NCI-H748 (cell line): Measurements from ENCODE around the gene ZBED1.
"Not testable (repeated sequence)": the region's sequence is repeated elsewhere in the genome, so short reads cannot be mapped to it uniquely, and the experiment has no call there.

Source experiments
- DNase-seq: peaks from one replicate; lab custom pipeline; 2025; ENCODE audit not compliant: unreplicated experiment; lab: John Stamatoyannopoulos, UW

Gene ZBED1

DNA sequence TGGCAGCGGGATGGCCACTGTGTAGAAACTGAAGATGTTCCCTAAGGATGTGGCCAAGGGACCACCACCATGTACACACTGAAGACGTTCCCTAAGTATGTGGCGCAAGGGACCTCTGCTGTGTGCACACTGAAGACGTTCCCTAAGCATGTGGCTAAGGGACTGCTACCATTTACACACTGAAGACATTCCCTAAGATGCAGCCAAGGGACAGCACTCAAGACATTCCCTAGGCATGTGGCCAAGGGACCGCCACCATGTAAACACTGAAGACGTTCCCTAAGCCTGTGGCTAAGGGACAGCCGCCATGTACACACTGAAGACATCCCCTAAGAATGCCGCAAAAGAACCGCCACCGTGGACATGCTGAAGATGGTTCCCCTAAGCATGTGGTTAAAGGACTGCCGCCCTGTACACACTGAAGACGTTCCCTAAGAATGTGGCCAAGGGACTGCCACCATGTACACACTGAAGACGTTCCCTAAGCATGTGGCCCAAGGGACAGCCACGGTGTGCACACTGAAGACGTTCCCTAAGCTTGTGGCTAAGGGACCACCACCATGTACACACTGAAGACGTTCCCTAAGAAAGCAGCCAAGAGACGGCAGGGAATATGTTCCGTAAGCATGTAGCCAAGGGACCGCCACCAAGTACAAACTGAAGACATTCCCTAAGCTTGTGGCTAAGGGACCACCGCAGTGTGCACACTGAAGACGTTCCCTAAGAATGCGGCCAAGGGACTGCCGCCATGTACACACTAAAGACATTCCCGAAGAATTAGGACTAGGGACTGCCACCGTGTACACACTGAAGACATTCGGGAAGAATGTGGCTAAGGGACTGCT is 43.3 kb downstream of the ZBED1 start:
- no peak for DNase-seq

DNA sequence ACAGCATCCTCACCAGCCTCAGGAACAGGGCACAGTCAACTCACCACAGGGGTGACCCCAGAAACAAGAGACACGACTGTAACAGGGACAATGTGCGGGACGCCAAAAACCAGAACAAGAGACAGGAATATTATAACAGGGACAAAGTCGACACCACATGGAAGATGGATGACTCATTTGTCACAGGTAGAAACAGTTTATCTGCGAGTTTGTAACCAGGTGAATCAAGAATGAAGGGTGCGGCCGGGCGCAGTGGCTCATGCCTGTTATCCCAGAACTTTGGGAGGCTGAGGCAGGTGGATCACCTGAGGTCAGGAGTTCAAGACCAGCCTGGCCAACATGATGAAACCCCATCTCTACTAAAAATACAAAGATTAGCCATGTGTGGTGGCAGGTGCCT is 44.7 kb downstream of the ZBED1 start:
- not testable (repeated sequence) for DNase-seq

DNA sequence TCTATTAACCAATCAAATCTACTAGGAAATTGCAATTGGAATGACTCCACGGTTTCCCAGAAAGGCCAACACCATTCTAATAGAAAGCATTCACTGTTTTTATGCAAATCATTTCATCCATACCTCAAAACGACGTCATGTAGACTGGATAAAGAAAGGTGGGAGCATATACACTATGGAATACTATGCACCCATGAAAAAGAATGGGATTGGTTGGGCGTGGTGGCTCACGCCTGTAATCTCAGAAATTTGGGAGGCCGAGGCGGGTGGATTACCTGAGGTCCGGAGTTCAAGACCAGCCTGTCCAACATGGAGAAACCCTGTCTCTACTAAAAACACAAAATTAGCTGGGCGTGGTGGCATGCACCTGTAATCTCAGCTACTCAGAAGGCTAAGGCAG is 46.2 kb downstream of the ZBED1 start:
- not testable (repeated sequence) for DNase-seq

DNA sequence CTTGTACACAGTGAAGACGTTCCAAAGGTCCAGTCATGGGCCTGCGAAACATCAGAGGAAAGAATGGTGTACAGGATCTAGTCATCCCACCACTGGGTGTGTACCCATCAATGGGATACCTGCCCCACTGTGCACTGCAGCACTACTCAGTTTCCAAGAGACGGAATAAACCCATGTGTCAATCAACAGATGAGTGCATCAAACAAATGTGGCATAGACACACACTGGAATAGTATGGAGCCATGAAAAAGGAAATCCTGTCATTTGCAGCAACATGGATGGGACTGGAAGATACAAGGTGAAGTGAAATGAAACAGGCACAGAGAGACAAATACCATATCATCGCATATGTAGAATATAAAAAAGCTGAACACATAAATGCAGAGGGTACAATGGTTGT is 48.0 kb downstream of the ZBED1 start:
- no peak for DNase-seq

DNA sequence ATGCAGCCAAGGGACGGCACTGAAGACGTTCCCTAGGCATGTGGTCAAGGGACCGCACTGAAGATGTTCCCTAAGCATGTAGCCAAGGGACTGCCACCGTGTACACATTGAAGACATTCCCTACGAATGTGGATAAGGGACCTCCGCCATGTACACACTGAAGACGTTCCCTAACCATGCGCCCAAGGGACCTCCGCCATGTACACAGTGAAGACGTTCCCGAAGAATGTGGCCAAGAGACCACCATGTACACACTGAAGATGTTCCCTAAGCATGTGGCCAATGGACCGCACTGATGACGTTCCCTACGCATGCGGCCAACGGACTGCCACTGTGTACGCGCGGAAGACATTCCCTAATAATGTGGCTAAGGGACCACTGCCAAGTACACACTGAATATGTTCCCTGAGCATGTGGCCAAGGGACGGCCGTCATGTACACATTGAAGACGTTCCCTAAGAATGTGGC is 48.4 kb downstream of the ZBED1 start:
- no peak for DNase-seq

DNA sequence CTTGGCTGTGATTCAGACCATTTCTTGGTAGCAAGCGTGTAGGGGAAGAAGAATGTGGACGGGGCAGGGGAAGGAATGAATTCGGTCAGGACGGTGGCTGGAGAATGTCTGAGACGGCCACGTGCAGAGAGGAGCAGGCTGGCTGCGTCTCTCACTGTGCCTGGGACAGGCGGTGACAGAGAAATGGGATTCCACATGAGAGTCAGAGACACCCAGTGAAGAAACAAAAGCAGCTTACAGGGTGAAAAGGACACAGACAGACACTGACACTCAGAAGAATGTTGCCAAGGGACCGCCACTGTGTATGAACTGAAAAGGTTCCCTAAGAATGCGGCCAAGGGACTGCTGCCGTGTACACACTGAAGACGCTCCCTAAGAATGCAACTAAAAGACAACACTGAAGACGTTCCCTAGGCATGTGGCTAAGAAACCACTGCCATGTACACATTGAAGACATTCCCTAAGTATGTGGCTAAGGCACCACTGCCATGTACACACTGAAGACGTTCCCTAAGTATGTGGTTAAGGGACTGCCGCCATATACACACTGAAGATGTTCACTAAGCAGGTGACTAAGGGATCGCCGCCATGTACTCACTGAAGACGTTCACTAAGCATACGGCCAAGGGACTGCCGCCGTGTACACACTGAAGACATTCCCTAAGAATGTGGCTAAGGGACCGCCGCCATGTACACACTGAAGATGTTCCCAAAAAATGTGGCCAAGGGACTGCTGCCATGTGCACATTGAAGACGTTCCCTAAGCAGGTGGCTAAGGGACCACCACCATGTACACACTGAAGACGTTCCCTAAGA is 49.1 kb downstream of the ZBED1 start:
- no peak for DNase-seq

DNA sequence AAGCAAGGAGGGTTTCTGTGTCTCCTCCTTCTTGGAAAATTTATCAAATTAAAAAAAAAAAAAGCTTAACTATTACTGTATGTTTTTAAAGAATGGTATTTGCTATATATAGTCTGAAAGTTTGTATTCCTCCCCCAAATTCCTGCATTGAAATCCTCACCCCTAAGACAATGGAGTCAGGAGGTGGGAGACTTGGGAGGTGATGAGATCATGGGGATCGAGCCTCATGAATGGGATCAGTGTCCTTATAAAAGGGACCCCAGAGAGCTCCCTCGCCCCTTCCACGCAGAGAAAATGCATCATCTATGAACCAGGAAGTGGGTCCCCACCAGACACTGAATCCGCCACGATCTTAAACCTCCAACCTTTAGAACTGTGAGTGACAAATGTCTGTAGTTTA is 50.1 kb downstream of the ZBED1 start:
- DNase-seq = no peak

DNA sequence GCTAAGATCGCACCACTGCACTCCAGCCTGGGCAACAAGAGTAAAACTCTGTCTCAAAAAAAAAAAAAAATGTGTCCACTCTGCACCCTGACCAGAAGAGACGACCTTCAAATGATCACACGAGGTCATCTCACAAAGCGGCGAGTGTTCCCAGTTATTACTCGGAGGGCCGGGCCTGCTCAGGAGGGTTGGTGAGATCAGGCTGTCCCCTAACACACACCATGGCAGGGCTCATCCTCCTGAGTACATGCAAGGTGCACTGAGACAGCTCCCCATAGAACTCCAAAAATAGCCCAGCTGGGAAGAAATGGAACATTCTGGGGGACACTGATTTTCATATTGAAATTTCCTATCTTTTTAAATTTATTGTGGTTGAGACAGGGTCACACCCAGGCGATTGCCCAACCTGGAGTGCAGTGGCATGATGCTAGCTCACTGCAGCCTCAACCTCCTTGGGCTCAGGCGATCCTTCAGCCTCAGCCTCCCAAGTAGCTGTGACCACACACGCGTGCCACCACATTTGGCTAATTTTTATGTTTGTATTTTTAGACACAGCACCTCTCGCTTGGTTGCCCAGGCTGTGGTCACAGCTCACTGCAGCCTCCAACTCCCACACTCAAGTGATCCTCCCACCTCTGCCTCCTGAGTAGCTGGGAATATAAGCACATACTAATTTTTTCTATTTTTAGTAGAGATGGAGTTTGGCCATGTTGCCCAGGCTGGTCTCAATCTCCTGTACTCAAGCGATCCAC is 51.5 kb downstream of the ZBED1 start:
- no peak for DNase-seq

DNA sequence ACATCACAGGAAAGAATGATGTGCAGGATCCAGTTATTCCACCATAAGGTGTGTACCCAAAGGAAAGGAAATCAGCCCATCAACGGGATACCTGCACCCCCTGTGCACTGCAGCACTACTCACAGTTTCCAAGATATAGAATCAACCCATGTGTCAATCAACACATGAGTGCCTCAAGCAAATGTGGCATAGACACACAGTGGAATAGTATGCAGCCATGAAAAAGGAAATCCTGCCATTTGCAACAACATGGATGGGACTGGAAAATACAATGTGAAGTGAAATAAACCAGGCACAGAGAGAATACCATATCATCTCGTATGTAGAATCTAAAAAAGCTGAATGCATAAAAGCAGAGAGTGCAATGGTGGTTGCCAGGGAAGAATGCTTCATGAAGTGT is 53.3 kb downstream of the ZBED1 start:
- DNase-seq = no peak

DNA sequence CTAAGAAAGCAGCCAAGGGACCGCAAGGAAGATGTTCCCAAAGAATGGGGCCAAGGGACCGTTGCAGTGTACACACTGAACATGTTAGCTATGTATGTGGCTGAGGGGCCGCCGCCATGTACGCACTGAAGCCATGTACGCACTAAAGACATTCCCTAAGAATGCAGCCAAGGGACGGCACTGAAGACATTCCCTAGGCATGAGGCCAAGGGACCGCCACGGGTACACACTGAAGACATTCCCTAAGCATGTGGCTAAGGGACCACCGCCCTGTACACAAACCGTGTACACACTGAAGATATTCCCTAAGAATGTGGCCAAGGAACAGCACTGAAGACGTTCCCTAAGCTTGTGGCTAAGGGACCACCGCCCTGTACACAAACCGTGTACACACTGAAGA is 54.0 kb downstream of the ZBED1 start:
- DNase-seq = no peak

DNA sequence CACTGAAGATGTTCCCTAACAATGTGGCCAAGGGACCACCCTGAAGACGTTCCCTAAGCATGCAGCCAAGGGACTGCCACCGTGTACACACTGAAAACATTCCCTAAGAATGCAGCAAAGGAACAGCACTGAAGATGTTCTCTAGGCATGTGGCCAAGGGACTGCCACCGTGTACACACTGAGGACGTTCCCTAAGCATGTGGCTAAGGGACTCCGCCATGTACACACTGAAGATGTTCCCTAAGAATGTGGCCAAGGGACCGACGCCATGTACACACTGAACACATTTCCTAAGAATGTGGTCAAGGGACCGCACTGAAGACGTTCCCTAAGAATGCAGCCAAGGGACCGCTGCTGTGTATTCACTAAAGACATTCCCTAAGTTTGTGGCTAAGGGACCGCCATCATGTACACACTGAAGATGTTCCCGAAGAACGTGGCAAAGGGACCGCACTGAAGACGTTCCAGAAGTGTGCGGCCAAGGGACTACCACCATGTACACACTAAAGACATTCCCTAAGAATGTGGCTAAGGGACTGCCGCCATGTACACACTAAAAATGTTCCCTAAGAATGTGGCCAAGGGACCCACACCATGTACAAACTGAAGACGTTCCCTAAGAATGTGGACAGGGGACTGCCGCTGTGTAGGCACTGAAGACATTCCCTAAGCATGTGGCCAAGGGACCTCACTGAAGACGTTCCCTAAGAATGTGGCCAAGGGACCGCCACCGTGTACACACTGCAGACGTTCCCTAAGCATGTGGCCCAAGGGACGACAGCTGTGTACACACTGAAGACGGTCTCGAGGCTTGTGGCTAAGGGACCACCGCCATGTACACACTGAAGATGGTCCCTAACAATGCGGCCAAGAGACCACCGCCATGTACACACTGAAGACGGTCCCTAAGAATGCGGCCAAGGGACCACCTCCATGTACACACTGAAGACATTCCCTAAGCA is 54.8 kb downstream of the ZBED1 start:
- DNase-seq = no peak

DNA sequence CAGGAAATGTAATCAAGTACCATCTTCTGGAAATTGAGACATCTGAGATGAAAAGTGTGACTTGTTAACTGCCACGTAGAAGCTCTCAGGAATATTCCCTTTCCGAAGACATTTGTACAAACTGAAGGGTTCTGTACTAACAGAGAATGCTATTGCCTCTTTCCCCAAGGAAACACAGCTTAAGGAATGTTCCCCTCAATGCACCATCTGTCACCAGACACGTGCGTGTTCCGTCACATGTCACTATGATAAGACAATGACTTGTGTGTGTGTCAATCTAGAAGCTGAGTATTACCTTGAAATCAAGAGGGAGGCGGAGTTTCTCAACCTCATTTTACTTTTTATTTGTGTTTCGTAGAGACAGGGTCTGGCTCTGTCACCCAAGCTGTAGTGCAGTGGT is 58.1 kb downstream of the ZBED1 start:
- DNase-seq = no peak

DNA sequence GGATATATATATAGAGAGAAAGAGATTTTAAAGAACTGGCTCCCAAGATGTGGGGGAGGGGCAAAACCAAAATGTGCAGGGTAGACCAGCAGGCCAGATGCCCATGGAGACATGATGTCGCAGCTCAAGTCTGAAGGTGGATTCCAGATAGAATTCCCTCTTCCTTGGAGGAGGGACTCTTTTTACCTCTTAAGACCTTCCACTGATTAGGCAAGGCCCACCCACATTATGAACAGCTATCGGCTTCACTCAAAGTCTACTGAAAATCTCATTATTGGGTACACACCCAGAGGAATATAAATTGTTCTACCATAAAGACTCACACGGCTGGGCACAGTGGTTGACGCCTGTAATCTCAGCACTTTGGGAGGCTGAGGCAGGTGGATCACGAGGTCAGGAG is 59.3 kb downstream of the ZBED1 start:
- no peak for DNase-seq

DNA sequence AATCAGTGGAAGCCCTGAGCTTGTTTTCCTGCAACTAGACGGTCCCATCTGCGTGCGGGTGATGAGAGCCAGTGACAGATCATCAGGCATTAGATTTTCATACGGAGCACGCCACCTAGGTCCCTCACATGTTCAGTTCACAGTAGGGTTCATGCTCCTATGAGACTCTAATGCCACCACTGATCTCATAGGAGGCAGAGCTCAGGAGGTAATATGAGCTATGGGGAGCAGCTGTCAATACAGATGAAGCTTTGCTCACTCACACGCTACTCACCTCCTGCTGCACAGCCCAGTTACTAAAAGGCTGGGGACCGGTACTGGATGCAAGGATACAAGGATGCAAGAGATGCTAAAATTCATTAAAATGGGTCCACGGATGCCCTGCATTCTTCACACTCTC is 61.2 kb downstream of the ZBED1 start:
- no peak for DNase-seq
